ENCODE data around the gene ZBTB47. TPM values are rescaled to one million over a fixed set of nuclear protein-coding genes. Genes with fewer than 3 reads are reported as not detected.

Gene ZBTB47
- total and polyA plus RNA-seq, 2 donors (not counting 3 experiments of a cell fraction or from before 2014, with no cell fraction given): 10.6 to 14.5 TPM

- dilution Hi-C loops (cut with MboI; ENCODE audit: extremely low pct_ligation_motif_present, low sequenced_read_pairs): no loop called here
- DNase-seq (ENCODE audit: low read depth, low spot score): no peak
- BruUV-seq (replicated peaks): no TSS peak
- Histone ChIP-seq H3K36me3 (ENCODE audit: control insufficient read depth in 2 of 2, extremely low read depth in 1 of 2, insufficient read depth in 2 of 2, low read length in 2 of 2) (no peaks in the 10 kb centered on the region), H3K27me3 (ENCODE audit: control insufficient read depth in 2 of 2, insufficient read depth in 2 of 2, low read length in 2 of 2) (peaks cover 6 to 7% of the 10 kb centered on the region in 2 experiments), H3K27ac (ENCODE audit: insufficient read depth, low read depth, low read length) (no peak overlapping the region), H3K79me2 (ENCODE audit: control insufficient read depth, insufficient read depth, low read length) (no peaks in the 10 kb centered on the region), H3K9me1 (replicated peaks; ENCODE audit: control insufficient read depth, extremely low read depth, insufficient read depth, low read length) (no peaks in the 10 kb centered on the region), H3K4me2 (ENCODE audit: insufficient read depth, low read length) (no peak overlapping the region), H4K20me1 (replicated peaks; ENCODE audit: control insufficient read depth, extremely low read depth, insufficient read depth, low read length) (no peaks in the 10 kb centered on the region), H3K9me3 (replicated peaks; ENCODE audit: control insufficient read depth, insufficient read depth, low read length) (no peaks in the 10 kb centered on the region), H3K4me1 (ENCODE audit: control insufficient read depth, extremely low read depth, insufficient read depth, low read length) (no peaks in the 10 kb centered on the region), H3K4me3 (replicated peaks in 1 of 3; ENCODE audit: insufficient read depth in 1 of 3, low read depth in 1 of 3, low read length in 3 of 3) (no peak overlapping the region), H2AFZ (ENCODE audit: low read depth, low read length) (no peak overlapping the region), H3K9ac (replicated peaks; ENCODE audit: extremely low read depth, insufficient read depth, low read length) (no peak overlapping the region)
- CTCF ChIA-PET: no interaction called here
- FAIRE-seq: no peak
- intact Hi-C loops (cut with micrococcal nuclease): no loop called here
- TF ChIP-seq POLR2A (IDR thresholded peaks at IDR 0.05; ENCODE audit: low read depth, low read length) (no peak), CTCF (IDR thresholded peaks at IDR 0.05; ENCODE audit: extremely low read depth in 1 of 2, insufficient read depth in 1 of 2, low read depth in 1 of 2, low read length in 2 of 2) (no peak)
- POLR2A ChIA-PET: no interaction called here
Measured at GRCh38 chr3:42690766-42691680, 37.5 kb downstream of the ZBTB47 start.

- ChIA-PET POLR2A (no interaction called here), CTCF (no interaction called here)
- dilution Hi-C loops (cut with MboI; ENCODE audit: extremely low pct_ligation_motif_present, low sequenced_read_pairs) (no loop called here), intact Hi-C loops (cut with micrococcal nuclease) (no loop called here)
- Histone ChIP-seq H3K27me3 (ENCODE audit: control insufficient read depth in 2 of 2, insufficient read depth in 2 of 2, low read length in 2 of 2) (no peaks in the 10 kb centered on the region), H3K79me2 (ENCODE audit: control insufficient read depth, insufficient read depth, low read length) (no peaks in the 10 kb centered on the region), H3K36me3 (ENCODE audit: control insufficient read depth in 2 of 2, extremely low read depth in 1 of 2, insufficient read depth in 2 of 2, low read length in 2 of 2) (no peaks in the 10 kb centered on the region), H3K27ac (ENCODE audit: insufficient read depth, low read depth, low read length) (no peak overlapping the region), H3K9ac (replicated peaks; ENCODE audit: extremely low read depth, insufficient read depth, low read length) (no peak overlapping the region), H3K4me2 (ENCODE audit: insufficient read depth, low read length) (no peak overlapping the region), H4K20me1 (replicated peaks; ENCODE audit: control insufficient read depth, extremely low read depth, insufficient read depth, low read length) (no peaks in the 10 kb centered on the region), H3K9me3 (replicated peaks; ENCODE audit: control insufficient read depth, insufficient read depth, low read length) (no peaks in the 10 kb centered on the region), H3K4me3 (replicated peaks in 1 of 3; ENCODE audit: insufficient read depth in 1 of 3, low read depth in 1 of 3, low read length in 3 of 3) (no peak overlapping the region), H3K4me1 (ENCODE audit: control insufficient read depth, extremely low read depth, insufficient read depth, low read length) (no peaks in the 10 kb centered on the region), H3K9me1 (replicated peaks; ENCODE audit: control insufficient read depth, extremely low read depth, insufficient read depth, low read length) (no peaks in the 10 kb centered on the region), H2AFZ (ENCODE audit: low read depth, low read length) (no peak overlapping the region)
- DNase-seq (ENCODE audit: low read depth, low spot score): no peak
- FAIRE-seq: no peak
- no peak for TF ChIP-seq POLR2A (IDR thresholded peaks at IDR 0.05; ENCODE audit: low read depth, low read length)
- no peak for TF ChIP-seq FOS (IDR thresholded peaks at IDR 0.05; ENCODE audit: borderline replicate concordance, insufficient read depth, low read length)
- no peak for TF ChIP-seq POLR2AphosphoS5 (IDR thresholded peaks at IDR 0.05; ENCODE audit: insufficient read depth, low read depth, low read length)
- TF ChIP-seq MAX (IDR thresholded peaks at IDR 0.05; ENCODE audit: insufficient read depth, insufficient read length): no peak
- TF ChIP-seq CTCF (IDR thresholded peaks at IDR 0.05; ENCODE audit: extremely low read depth in 1 of 2, insufficient read depth in 1 of 2, low read depth in 1 of 2, low read length in 2 of 2): no peak
- TF ChIP-seq JUN (IDR thresholded peaks at IDR 0.05; ENCODE audit: borderline replicate concordance, insufficient read depth, insufficient read length, low read depth): no peak
- no peak for TF ChIP-seq MYC (IDR thresholded peaks at IDR 0.05; ENCODE audit: low read depth, low read length)
- TF ChIP-seq EZH2 (IDR thresholded peaks at IDR 0.05; ENCODE audit: borderline replicate concordance, low read depth, low read length, severe bottlenecking): no peak
- TF ChIP-seq GATA2 (IDR thresholded peaks at IDR 0.05; ENCODE audit: insufficient read depth, insufficient read length, low read depth, low read length): no peak
- no TSS peak for BruUV-seq (replicated peaks)
Measured at GRCh38 chr3:42691816-42692666, 38.5 kb downstream of the ZBTB47 start.
